ENCODE measurements around the gene MCF2L. TPM values are rescaled to one million over a fixed set of nuclear protein-coding genes. Genes with fewer than 3 reads are reported as not detected.
A peak's percentile ranks its signal among the peaks of the same experiment; 100 is the strongest.

The MCF2L gene
- polyA plus RNA-seq, 3 donors, result 34.8 to 43.4 (median 35.8) TPM

DNA sequence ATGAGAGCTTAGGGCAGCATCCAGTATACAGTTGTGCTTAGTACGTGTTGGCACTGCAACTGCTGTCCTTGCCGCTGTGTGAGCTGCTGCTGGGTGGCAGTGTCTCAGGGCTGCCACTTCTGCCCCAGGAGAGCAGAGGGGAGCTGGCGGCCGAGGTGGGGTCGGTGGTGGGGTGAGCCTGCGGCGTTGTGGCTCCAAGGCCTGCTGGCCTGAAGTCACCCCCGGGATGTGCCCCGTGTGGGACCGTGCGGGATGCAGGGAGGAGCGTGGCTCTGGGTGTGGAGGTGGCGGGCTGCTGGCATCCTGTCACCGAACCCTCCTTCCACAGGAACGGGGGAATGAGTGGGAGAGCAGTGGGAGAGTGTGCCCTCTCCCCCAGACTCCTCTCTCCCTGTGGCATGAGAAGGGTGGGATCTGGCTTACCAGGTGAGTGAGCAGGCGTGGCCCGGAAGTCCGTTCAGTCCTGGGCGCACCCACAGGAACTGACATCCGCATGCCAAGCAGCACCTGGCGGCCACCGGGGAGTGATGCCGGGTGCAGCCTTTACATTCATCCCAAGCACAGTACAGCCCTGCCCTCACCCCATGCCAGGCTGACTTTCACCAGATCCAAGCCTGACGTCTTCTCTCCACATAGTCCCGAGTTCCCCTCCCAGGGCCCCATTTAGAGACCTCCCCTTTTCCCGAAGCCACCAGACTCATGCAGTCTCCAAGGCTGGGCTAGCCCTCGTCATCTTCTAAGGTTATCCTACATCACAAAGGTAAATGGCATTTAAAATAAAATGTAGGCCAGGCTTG lies 26.6 kb downstream of the MCF2L start:
- DNase-seq, result no peak

DNA sequence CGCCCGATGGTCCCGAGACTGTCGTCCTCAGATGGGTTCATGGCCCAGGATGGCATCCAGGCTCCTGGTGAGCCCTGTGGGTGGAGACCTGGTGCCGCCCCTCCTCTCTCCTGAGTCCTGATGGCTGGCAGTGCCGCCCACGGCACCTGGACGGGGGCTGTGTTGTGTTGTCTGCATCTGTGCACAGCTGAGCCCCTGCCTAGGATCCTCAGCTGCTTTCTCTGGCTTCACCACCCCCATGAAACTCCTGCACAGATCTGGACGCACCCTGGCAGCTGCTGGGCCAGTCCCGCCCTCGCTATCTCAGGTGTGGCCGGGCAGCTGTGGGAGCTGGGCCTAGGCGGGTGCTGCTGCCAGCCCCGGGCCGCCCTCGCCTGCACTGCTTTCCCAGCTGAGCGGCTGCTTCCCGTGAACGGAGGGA lies 27.7 kb downstream of the MCF2L start:
- DNase-seq, result no peak

- DNase-seq, result no peak
Observed at GRCh38 chr13:112997188-112998130, 28.4 kb downstream of the MCF2L start.

DNA sequence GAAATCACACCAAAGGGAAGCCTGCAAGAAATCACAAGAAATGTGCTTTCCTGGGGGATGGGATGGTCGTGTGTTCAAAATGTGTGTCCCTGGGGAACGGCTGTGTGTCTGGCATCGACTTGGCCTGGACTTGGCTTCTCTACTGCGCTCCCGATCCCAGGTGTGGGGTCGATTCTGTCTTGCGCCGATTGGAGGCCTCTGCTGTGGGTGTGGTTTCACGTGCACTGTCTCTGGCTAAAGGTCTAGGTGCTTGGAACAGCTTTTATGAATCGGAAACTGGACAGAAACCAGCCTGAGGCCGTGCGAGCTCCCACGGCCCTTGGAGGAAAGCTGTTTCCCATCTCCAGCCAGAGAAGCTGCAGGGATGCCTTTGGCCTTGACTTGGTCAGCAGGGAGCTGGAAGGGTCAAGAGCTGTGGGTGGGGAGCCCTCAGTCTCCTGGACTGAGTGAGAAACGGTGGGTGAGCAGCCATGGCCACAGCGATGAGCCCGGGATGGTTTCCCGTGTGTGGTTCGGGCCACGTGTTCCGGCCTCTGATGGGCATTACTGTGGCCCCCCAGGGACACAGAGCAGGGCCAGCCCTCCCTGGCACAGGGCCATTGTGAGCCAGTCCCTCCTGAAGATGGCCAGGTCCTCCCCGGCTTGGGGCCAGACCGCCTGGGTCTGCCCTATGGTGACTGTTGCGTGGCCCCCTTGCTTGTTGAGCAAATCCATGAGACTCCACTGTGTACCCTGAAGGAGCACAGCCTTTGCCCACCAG lies 29.7 kb downstream of the MCF2L start:
- no peak for DNase-seq

- DNase-seq, result no peak
Observed at GRCh38 chr13:112999414-113000177, 30.6 kb downstream of the MCF2L start.

DNA sequence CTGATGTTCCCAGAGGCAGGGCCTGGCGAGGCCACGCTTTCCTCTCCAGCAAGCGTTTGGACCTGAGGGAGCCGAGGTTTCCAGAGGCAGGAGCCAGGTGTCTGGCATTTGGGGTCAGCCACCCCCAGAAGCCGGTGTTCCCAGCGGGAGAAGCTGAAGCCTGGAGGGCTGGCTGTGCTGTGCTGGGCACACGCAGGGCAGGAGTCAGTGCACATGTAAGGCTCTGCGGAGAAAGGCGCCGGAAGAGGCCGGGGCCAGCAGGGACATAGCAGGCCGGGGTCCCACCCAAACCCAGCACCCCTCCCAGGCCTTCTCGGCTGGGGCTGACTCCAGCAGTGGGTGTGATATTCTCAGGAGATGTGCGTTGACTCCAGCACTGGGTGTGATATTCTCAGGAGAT lies 31.6 kb downstream of the MCF2L start:
- no peak for DNase-seq

DNA sequence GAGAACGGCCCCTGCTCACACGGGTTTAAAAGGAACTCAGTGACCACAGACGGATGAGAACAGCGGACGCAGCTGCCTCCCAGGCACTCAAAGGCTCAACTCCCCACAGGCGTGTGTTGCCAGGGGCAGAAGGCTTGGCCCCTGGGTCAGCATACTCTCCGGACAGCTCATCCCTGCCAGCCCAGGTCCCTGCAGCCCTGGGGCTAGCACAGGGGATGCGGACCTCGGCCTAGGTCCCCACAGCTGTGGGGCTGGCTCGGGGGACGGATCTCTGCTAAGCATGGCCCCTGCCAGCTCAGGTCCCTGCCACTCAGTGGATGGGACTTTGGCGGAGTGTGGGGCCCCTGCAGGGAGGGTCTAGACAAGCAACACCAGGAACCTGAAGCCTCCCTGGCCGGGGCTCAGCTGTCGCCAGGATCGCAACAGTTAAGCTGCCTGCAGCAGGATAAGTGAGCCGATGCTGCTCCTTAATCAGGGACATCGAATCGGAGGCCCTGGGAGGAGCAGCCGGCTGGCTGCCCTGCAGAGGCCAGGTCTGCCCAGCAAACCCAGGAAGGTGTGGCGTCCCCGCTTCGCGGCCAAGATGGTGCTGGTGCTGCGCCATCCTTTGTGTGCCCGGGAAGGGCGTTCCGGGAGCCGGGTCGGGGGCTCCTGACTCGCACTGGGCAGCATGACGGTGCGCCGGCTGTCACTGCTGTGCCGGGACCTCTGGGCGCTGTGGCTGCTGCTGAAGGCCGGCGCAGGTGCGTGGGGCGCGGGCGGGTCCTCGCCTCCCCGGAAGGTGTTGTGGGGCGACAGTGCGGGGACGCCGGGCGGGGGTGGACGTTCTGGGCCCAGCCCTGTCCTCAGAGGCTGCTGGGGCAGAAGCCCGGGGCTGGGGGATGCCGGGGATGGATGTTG lies 32.5 kb downstream of the MCF2L start:
- peak; percentile 86 for DNase-seq

- DNase-seq, result peak; percentile 68
Observed at GRCh38 chr13:113002206-113002912, 33.3 kb downstream of the MCF2L start.

DNA sequence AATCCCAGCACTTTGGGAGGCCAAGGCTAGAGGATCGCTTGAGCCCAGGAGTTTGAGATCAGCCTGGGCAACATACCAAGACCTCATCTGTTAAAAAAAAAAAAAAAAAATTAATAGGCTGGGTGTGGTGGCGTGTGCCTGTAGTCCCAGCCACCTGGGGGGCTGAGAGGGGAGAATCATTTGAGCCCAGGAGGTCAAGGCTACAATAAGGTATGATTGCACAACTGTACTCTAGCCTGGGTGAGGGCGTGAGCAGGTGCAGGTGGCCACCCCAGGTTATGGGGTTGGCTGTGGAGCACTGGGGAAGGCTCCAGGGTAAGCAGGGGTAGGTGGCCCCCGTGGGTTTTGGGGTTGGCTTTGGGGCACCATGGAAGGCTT lies 33.9 kb downstream of the MCF2L start:
- DNase-seq, result no peak

GRCh38 chr13:113004126-113004525 lies 35.1 kb downstream of the MCF2L start:
- DNase-seq, result no peak

DNA sequence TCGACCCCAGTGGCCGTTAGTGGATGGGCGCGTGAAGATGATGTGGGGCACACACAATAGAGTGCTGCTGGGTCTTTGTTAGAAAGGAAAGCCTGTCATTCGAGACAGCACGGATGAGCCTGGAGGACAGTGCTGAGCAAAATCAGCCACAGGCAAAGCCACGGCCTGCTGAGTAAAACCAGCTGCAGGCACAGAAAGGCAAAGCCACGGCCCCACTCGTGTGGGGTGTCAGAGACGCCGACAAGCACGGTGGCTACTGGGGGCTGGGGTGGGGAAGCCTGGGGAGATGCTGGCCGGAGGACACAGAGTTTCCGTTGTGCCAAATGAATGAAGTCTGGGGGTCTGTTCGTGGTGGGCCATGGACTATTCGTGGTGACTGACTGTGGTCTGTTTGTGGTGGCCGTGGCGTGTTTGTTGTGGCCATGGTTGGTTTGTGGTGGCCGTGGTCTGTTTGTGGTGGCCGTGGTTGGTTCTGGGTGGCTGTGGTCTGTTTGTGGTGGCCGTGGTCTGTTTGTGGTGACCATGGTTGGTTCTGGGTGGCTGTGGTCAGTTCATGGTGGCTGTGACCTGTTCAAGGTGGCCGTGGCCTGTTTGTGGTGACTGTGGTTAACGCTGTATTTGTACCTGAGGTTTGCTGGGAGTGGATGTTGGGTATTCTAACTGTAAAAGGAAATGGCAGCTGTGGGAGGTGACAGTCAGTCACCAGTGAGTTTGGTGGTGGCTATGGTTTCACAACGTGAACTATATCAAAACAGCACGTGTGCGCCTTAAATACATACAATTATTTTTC lies 36.3 kb downstream of the MCF2L start:
- no peak for DNase-seq

DNA sequence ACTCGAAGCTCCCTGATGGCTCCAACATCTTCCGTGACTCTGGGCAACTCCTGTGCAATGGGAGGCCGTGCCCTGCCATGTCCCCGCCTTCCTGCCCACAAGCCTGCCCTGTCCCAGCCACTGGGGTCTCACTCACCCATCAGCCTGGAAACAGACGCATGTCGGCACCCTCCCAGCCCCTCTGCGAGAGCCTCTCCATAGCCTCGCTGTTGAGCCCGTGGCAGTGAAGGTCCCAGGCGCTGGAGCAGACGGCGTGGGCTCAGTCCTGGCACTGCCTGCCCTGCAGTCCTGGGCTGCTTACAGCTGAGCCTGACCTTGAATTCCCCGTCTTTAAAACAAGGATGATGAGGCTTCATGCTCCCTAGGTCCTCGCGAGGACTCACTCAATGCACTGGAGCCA lies 37.0 kb downstream of the MCF2L start:
- DNase-seq, result no peak

- no peak for DNase-seq
Observed at GRCh38 chr13:113006660-113007059, 37.6 kb downstream of the MCF2L start.

GRCh38 chr13:113008851-113009250 lies 39.8 kb downstream of the MCF2L start:
- DNase-seq, result no peak

DNA sequence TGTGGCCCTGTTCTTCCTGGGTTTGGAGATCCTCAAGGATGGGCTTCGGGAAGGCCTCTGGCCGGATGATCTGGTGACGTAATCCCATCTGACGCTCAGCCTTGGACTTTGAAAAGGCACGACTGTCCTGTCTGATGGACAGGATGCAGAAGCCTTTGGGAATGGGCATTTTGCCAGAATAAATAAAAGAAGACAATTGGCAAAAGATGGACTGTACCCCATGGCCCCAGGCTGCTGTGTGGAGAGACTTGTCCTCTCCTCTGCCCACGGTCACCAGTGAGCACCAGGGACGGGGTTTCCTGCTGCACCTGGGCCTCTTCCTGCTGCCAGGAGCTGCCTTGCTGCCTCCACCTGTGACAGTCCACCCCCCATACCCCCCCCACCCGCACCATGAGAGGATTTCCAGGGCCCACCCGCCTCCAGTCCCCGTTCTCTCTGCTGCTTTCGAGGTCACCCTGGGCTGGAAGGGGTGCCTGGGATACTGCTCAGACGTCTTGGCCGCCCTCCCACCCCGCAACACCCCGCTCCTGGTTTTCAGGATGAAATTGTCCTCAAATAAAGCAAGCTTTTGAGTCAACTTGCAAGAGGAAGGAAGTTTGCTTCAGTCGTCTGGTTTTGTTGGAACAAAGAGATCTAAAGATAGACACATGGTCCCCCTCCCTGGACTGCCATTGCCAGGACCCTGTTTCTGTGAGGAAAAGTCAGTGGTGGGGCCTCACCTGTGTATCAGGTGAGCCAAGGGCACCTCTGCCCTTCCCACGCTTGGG lies 40.9 kb downstream of the MCF2L start:
- DNase-seq, result peak; percentile 51

DNA sequence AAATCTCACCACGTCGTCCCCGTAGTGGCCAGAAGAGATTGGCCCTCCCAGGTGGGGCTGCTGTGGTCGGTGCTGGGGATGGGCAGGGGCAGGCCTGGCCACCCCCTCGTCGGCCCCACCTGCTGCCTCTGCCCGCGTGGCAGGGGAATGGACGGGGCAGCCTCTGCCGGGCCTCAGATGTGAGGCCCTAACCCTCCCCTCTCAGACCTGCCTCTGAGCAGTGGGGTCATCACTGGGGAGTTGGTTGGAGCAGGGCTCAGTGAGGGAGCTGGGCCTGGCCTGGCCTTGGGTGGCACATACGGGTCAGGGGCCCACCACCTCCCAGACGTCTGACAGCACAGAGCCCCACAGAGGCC lies 41.5 kb downstream of the MCF2L start:
- DNase-seq, result no peak

GRCh38 chr13:113013303-113013702 lies 44.3 kb downstream of the MCF2L start:
- no peak for DNase-seq

Measured in renal pelvis (tissue), 4 donors.